Measurements from ENCODE around the gene VAV2.

- TF ChIP-seq MAX (CRISPR knock-in tag; IDR thresholded peaks at IDR 0.05) (no peak), TSC22D4 (tag; IDR thresholded peaks at IDR 0.05) (no peak), PBX2 (CRISPR knock-in tag; IDR thresholded peaks at IDR 0.05; ENCODE audit: low read depth) (no peak), PBX2 (tag; conservative IDR thresholded peaks at IDR 0.05; ENCODE audit: low read depth) (no peak), POLR2A (conservative IDR thresholded peaks at IDR 0.05) (no peak), FOXP1 (CRISPR knock-in tag; IDR thresholded peaks at IDR 0.05) (no peak), CHD4 (IDR thresholded peaks at IDR 0.05; ENCODE audit: insufficient read depth, insufficient replicate concordance, low read depth, low read length, poor library complexity, severe bottlenecking) (no peak), ZNF311 (CRISPR knock-in tag; IDR thresholded peaks at IDR 0.05) (no peak), ELF4 (CRISPR knock-in tag; IDR thresholded peaks at IDR 0.05) (no peak), MAZ (CRISPR knock-in tag; conservative IDR thresholded peaks at IDR 0.05 in 1 of 2, IDR thresholded peaks at IDR 0.05 in 1 of 2) (no peak), CHAMP1 (IDR thresholded peaks at IDR 0.05) (no peak), CTCF (IDR thresholded peaks at IDR 0.05 in 2 of 3, conservative IDR thresholded peaks at IDR 0.05 in 1 of 3; ENCODE audit: insufficient read depth in 2 of 3, low read depth in 1 of 3, low read length in 3 of 3) (no peak)
These were observed 112.0 kb downstream of the VAV2 start for GRCh38 chr9:133880136-133880535.

Data from K562 (cell line).